HUES48 (cell line): Measurements from ENCODE around the gene JUND.
"Not testable (repeated sequence)": the region's sequence is repeated elsewhere in the genome, so short reads cannot be mapped to it uniquely, and the experiment has no call there.

ENCODE experiments used
- H3K27ac ChIP-seq: one replicate; pipeline ENCODE4 v1.7.0; 2013; ENCODE audit warnings: low read depth, low read length, inconsistent platforms
- H3K27me3 ChIP-seq: 2 replicates; pipeline ENCODE4 v1.6.1; 2013; ENCODE audit warnings: mild to moderate bottlenecking, low read length; ENCODE audit not compliant: control insufficient read depth, insufficient read depth
- H3K36me3 ChIP-seq: 2 replicates; pipeline ENCODE4 v1.6.1; 2013; ENCODE audit warnings: low read length; ENCODE audit not compliant: control insufficient read depth, insufficient read depth
- H3K4me1 ChIP-seq: 2 replicates; pipeline ENCODE4 v1.6.1; 2013; ENCODE audit warnings: mild to moderate bottlenecking, low read length; ENCODE audit not compliant: control insufficient read depth, insufficient read depth
- H3K4me3 ChIP-seq: 2 replicates; pipeline ENCODE4 v1.5.1; 2013; ENCODE audit warnings: mild to moderate bottlenecking, low read depth, low read length
- H3K9ac ChIP-seq: 2 replicates; pipeline ENCODE4 v1.6.1; 2013; ENCODE audit warnings: mild to moderate bottlenecking, low read depth, low read length, moderate library complexity
- H3K9me3 ChIP-seq: 2 replicates; pipeline ENCODE4 v1.6.1; 2013; ENCODE audit warnings: low read length; ENCODE audit not compliant: control insufficient read depth, insufficient read depth

JUND gene

DNA sequence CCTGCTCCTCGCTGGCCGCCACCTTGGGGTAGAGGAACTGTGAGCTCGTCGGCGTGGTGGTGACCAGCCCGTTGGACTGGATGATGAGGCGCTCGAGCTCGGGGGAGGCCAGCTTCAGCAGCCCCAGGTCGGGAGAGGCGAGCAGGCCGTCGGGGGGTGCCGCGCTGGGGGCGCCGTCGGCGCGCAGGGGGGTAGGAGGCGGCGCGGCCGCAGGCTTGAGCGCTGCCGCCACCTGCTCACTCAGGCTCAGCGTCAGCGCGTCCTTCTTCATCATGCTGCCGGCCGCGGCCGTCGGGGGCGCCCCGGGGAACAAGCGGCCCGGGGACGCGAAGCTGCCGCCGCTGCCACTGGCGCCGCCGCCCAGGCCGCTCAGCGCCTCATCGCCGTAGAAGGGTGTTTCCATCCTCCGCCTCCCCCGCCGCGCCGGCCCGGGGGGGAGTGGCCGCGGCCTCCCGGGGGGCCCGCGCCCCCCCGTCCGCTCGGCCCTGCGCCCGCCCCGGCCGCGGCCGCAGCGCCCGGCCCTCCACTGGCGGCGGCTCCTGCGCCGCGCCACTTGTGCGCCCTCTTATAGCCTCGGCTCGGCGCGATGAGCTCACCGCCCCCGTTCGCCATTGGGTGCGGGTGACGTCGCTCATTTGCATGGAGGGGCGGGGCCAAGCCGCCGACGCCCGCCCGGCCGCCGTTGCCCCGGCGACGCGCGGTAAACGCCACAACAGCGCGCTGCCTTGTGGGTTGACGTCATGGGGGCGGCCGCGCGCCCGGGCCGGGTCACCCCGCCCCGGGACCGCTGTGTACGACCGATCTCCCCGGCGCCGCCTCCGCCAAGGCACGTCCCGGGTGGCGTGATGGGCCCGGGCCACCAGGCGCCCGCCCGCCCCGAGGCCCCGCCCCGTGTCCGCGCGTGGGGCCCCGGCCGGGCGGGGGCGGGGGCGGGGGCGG lies at the start of gene JUND:
Gene JUND, minus strand, starts transcription at position 541 of the 939 bp plus-strand sequence. Its CDS starts 138 bp downstream, at position 403.
- H3K9me3 ChIP-seq, result no peaks in the 10 kb centered on the region
- peaks cover 15% of the 10 kb centered on the region for H3K4me1 ChIP-seq
- peak within 1 kb of the TSS; percentile 97 for H3K9ac ChIP-seq
- peak within 1 kb of the TSS; percentile 100 for H3K4me3 ChIP-seq
- peaks cover 12% of the 10 kb centered on the region for H3K36me3 ChIP-seq
- no peaks in the 10 kb centered on the region for H3K27me3 ChIP-seq
- H3K27ac ChIP-seq, result peak within 1 kb of the TSS; percentile 100

DNA sequence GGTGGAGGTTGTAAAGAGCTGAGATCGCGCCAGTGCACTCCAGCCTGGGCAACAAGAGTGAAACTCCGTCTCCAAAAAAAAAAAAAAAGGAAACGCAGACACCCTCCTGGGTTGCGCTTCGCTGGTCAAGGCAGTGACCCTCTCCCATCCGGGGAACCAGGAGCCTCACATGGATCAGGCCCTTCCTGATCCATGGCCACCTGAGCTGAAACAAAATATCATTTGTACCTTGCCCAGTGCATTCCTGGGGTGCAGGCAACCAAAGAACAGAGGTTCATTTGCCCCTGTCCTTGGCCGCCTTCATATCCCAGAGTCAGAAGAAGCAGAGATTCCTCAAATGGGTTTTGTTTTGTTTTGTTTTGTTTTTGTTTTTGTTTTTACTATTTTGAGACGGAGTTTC lies 49.4 kb upstream of the JUND start:
- H3K4me1 ChIP-seq, result peaks cover 5% of the 10 kb centered on the region; the same call in 1 of the 2 replicates
- no peaks in the 10 kb centered on the region for H3K36me3 ChIP-seq
- no peak overlapping the region for H3K27ac ChIP-seq
- no peaks in the 10 kb centered on the region for H3K27me3 ChIP-seq
- H3K4me3 ChIP-seq, result no peak overlapping the region
- H3K9me3 ChIP-seq, result no peaks in the 10 kb centered on the region
- no peak overlapping the region for H3K9ac ChIP-seq

DNA sequence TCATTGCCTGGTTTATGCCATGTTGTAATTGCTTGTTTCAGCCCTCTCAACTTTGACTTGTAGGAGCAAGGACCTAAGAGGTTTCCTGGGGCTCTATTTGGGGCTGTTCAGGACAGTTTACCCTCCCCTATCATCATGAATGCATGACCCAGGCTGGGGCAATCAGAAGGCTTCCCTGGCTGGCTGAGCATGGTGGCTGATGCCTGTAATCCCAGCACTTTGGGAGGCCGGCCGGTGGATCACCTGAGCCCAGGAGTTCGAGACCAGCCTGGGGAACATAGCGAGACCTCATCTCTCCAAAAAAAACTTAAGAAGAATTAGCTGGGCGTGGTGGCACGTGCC lies 47.6 kb upstream of the JUND start:
- peak overlapping the region; percentile 21; the same call in 1 of the 2 replicates for H3K9ac ChIP-seq
- H3K4me1 ChIP-seq, result peaks cover 7% of the 10 kb centered on the region; the same call in 1 of the 2 replicates
- H3K4me3 ChIP-seq, result peak overlapping the region; percentile 55
- H3K27ac ChIP-seq, result peak overlapping the region; percentile 62
- H3K27me3 ChIP-seq, result no peaks in the 10 kb centered on the region
- H3K36me3 ChIP-seq, result no peaks in the 10 kb centered on the region
- H3K9me3 ChIP-seq, result no peaks in the 10 kb centered on the region

DNA sequence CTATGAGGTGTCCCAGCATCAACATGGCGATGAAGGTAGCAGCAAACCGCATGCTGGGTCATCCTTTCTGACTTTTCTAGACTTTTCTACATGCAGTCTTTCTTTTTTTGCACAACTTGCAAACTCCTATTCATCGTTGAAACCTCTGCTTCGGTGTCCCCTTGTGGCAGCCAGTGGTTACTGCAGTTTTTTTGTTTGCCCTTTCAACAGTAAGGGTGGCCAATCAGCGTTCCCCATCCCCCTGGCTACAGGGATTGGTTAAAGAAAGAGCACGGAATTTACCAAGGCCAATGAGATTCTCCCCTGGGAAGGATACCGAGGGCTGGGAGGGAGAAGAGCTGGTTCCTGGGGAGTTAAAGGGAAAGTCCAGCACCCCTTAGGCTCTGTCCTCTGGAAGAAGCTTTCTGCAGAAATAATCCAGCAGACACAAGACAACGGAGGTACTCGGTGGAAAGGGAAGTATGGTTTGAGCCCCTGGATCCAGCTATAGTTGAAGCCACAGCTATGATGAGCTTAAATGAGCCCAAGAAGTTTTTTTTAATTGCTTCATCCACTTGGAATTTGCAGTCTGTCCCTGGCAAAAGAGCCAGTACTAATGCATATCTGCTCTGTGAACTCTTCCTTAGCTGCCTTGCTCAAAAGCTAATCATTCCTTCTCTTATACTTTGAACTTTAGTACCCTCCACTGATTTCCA lies 47.1 kb upstream of the JUND start:
- H3K9me3 ChIP-seq, result no peaks in the 10 kb centered on the region
- H3K27ac ChIP-seq, result peak overlapping the region; percentile 62
- H3K9ac ChIP-seq, result peak overlapping the region; percentile 21; the same call in 1 of the 2 replicates
- H3K4me3 ChIP-seq, result peak overlapping the region; percentile 55
- no peaks in the 10 kb centered on the region for H3K36me3 ChIP-seq
- H3K27me3 ChIP-seq, result no peaks in the 10 kb centered on the region
- peaks cover 12% of the 10 kb centered on the region for H3K4me1 ChIP-seq

DNA sequence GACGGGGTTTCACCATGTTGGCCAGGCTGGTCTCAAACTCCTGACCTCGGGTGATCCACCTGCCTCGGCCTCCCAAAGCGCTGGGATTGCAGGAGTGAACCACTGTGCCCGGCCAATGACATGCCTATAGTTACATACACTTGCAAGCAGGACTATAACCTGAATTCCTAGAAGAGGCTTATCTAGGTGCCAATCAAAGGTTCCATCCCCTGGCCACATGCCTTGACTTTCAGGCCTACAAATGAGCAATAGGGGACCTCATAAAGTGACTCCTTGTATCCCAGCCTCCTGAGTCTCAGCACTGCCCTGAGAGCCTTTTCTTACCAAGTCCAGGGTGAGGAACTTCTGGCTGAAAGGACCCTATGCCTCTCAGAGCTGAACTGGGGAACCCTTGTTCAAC lies 45.4 kb upstream of the JUND start:
- H3K9ac ChIP-seq, result no peak overlapping the region
- no peaks in the 10 kb centered on the region for H3K27me3 ChIP-seq
- no peak overlapping the region for H3K4me3 ChIP-seq
- no peak overlapping the region for H3K27ac ChIP-seq
- H3K36me3 ChIP-seq, result no peaks in the 10 kb centered on the region
- no peaks in the 10 kb centered on the region for H3K9me3 ChIP-seq
- H3K4me1 ChIP-seq, result peaks cover 20% of the 10 kb centered on the region

DNA sequence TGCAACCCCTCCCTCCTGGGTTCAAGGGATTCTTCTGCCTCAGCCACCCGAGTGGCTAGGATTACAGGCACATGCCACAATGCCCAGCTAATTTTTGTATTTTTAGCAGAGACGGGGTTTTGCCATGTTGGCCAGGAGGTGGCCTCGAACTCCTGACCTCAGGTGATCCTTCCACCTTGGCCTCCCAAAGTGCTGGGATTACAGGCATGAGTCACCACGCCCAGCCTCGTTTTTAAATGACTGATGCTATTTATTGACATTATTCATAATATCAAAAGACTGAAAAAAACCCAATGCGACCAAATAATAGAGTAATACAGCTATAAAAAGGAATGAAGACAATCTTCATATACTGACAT lies 42.9 kb upstream of the JUND start:
- H3K4me3 ChIP-seq, H3K9ac ChIP-seq, H3K9me3 ChIP-seq, H3K27me3 ChIP-seq: not testable (repeated sequence)
- H3K36me3 ChIP-seq, result peaks cover 16% of the 10 kb centered on the region
- H3K27ac ChIP-seq, result peak overlapping the region; percentile 97
- H3K4me1 ChIP-seq, result peaks cover 22% of the 10 kb centered on the region

DNA sequence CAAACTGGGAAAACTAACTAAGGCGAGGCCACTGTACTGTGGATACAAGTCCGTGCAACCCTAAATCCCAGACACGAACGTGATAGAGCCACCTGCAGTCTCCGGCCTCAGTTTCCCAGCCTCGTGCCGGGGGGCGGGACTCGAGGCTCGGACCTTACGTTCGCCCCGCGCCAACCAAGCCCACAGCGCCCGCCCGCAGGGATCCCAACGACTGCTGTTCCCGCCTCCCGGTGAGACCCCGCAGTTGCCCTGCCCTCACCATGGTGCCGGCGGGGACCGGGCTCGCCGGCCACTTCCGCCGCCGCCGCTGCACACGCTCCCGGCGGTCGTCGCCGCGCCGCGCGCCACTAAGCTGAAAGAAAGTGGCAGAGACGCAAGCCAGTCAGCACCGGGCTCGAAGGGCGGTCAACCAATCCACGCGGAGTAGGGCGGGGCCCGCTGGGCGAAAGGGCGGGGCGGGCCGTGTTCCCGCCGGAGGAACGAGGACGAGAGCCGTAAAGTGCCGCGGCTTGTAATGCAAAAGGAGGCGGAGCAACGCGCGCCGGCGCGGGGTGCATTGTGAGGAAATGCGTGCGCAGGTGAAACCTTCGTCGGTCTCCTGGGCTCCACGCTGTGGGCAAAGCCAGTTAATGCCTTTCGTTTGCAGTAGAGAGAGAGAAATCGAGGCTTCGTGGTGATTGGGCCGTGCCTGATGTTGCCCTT lies 41.5 kb upstream of the JUND start, which contains the start of gene LSM4:
Gene LSM4, minus strand, starts transcription at position 318 of the 702 bp plus-strand sequence. Its CDS starts 56 bp downstream, at position 262.
- no peaks in the 10 kb centered on the region for H3K9me3 ChIP-seq
- H3K36me3 ChIP-seq, result peaks cover 21% of the 10 kb centered on the region
- peak within 1 kb of the TSS; percentile 97 for H3K27ac ChIP-seq
- peaks cover 17% of the 10 kb centered on the region for H3K4me1 ChIP-seq
- peak within 1 kb of the TSS; percentile 90 for H3K9ac ChIP-seq
- H3K27me3 ChIP-seq, result no peaks in the 10 kb centered on the region
- H3K4me3 ChIP-seq, result peak within 1 kb of the TSS; percentile 90

DNA sequence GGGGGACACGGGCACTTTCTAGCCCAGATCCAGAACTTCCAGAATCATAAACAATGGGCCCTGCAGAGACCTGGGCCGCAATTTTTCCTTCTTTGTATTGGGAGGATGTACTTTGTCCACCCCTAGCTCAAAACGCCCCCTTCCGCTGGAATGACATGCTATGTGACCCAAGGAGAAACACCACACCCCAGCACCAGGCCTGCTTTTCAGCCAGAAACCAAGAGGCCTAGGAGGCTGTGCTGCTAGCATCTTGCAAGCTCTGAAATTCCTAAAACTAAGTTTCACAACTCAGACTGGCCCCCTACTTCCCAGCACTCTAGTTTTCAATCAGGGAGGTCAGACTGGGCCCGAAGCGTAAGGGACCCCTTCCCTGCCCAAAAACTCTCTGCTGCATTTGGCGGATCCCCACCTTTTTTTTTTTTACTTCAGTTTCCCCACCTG lies 40.9 kb upstream of the JUND start:
- H3K27me3 ChIP-seq, result no peaks in the 10 kb centered on the region
- peak overlapping the region; percentile 90 for H3K4me3 ChIP-seq
- no peaks in the 10 kb centered on the region for H3K9me3 ChIP-seq
- peak overlapping the region; percentile 97 for H3K27ac ChIP-seq
- peak overlapping the region; percentile 90 for H3K9ac ChIP-seq
- peaks cover 21% of the 10 kb centered on the region for H3K36me3 ChIP-seq
- peaks cover 17% of the 10 kb centered on the region for H3K4me1 ChIP-seq

DNA sequence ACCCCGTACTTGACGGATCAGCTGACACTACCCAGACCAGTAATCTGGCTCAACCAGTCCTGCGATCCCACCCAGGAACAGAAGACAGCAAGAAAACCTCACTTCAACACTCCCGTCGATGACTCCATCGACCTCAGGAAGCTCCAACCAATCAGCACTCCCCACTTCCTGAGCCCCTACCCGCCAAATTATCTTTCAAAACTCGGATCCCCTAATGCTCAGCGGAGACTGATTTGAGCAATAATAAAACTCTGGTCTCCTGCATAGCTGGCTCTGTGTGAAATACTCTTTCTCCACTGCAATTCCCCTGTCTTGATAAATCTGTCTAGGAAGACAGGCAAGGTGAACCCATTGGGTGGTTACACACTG lies 40.3 kb upstream of the JUND start:
- Histone ChIP-seq H3K27me3 (no peaks in the 10 kb centered on the region), H3K4me1 (peaks cover 17% of the 10 kb centered on the region), H3K36me3 (peaks cover 21% of the 10 kb centered on the region), H3K9me3 (no peaks in the 10 kb centered on the region), H3K4me3 (peak overlapping the region; percentile 90), H3K27ac (peak overlapping the region; percentile 97), H3K9ac (peak overlapping the region; percentile 90; the same call in 1 of the 2 replicates)

DNA sequence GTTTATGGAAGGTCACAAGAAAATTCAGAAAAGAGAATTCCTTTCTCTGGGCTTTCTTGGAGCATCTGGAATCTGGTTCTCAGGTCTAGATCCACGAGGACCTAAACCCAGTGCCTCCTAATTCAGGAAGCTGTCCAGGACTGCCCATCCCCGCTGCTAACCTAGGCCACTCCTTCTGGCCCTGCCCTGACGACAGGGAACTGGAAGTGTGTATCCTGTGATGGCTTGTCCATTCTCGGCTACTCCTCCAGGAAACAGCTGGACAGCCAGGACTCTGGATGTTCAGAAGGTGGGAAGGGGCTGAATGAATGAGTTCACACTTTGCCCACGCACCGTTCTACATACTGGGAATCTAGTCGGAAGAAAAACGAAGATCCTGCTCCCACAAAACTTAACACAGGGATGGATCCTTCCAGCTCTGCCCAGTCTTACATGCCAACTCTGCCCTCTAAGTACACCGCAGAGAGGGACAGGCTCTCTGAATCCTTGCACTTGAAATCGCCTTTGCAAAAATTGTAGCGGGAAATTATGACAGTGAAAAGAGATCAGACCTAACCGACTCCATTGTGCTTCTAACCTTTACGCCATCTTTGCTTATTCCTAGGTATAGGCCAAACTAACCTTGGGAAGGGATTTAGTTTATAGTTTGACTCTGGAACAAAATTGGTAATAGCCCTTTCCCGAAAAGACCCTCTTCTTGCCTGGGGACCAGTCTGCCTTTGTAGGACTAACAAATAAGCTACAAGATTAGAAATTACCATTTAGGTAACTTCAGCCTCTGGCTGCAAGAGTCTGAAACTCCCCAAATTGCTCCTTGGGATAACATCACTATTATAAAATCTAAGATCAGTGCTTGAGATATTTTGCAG lies 39.7 kb upstream of the JUND start:
- peaks cover 17% of the 10 kb centered on the region for H3K4me1 ChIP-seq
- H3K4me3 ChIP-seq, result no peak overlapping the region
- no peaks in the 10 kb centered on the region for H3K9me3 ChIP-seq
- H3K27ac ChIP-seq, result no peak overlapping the region
- H3K27me3 ChIP-seq, result no peaks in the 10 kb centered on the region
- 0 out of 2 replicates have a peak overlapping the region, but pooled peaks have one; percentile 90 for H3K9ac ChIP-seq
- H3K36me3 ChIP-seq, result peaks cover 21% of the 10 kb centered on the region
